H1 (cell line): ENCODE results near the gene OR56A3. TPM values are rescaled to one million over a fixed set of nuclear protein-coding genes. Genes with fewer than 3 reads are reported as not detected.

Source experiments
- CTCF ChIA-PET: fragments of 300-600 bp; sonication (Branson Sonifier 250); formaldehyde crosslinking; loops from one replicate; lab custom pipeline; 2021; ENCODE audit not compliant: partially characterized antibody; lab: Charles Lee
- POLR2A ChIA-PET: fragments of 300-600 bp; sonication (Branson Sonifier 250); formaldehyde crosslinking; loops from one replicate; lab custom pipeline; 2021; ENCODE audit warnings: inconsistent platforms; ENCODE audit not compliant: partially characterized antibody; lab: Charles Lee
- DNase-seq, 2 experiments: peaks; one replicate each; pipeline versions ENCODE4 v3.0.0 to v3.0.0-alpha.2; 2010 to 2022; ENCODE audit warnings: low spot score in 2 of 2, low read depth in 1 of 2, mixed read lengths in 1 of 2
- FAIRE-seq: peaks from 2 replicates; lab custom pipeline; 2011; peaks lifted over from hg19 to GRCh38; lab: Jason Lieb, UNC
- H2AFZ ChIP-seq: 2 replicates; pipeline ENCODE4 v1.8.1; 2012; ENCODE audit warnings: low read length, inconsistent platforms
- H2AK5ac ChIP-seq: 2 replicates; pipeline ENCODE4 v1.6.1; 2013; ENCODE audit warnings: low read depth, low read length
- H2BK120ac ChIP-seq: replicated peaks from 2 replicates; pipeline ENCODE3; 2013; ENCODE audit warnings: low read depth, low read length, inconsistent platforms
- H2BK12ac ChIP-seq: 2 replicates; pipeline ENCODE4 v1.6.1; 2013; ENCODE audit warnings: low read depth, low read length
- H2BK15ac ChIP-seq: 2 replicates; pipeline ENCODE4 v1.6.1; 2013; ENCODE audit warnings: low read length
- H2BK20ac ChIP-seq: 2 replicates; pipeline ENCODE4 v1.6.1; 2013; ENCODE audit warnings: low read length
- H2BK5ac ChIP-seq: 2 replicates; pipeline ENCODE4 v1.6.1; 2013; ENCODE audit warnings: low read depth, low read length
- H3K14ac ChIP-seq: 2 replicates; pipeline ENCODE4 v1.6.1; 2013; ENCODE audit warnings: inconsistent platforms; ENCODE audit not compliant: insufficient read length
- H3K18ac ChIP-seq: 2 replicates; pipeline ENCODE4 v1.6.1; 2013; ENCODE audit warnings: low read length; ENCODE audit errors: extremely low read depth
- H3K23ac ChIP-seq: 2 replicates; pipeline ENCODE4 v1.6.1; 2013; ENCODE audit warnings: inconsistent platforms; ENCODE audit not compliant: insufficient read length
- H3K23me2 ChIP-seq: 2 replicates; pipeline ENCODE4 v1.6.1; 2013; ENCODE audit warnings: low read depth, low read length
- H3K27ac ChIP-seq: 2 replicates; pipeline ENCODE4 v1.6.1; 2011; ENCODE audit warnings: low read depth, low read length, inconsistent platforms
- H3K27me3 ChIP-seq, 4 experiments: replicated peaks in 1 of 4; 1 replicate in 1 of 4; 2 replicates in 3 of 4; pipeline versions ENCODE4 v1.6.1 to v1.8.1; 2011 to 2013; ENCODE audit warnings: low read length in 3 of 4, mild to moderate bottlenecking in 3 of 4, inconsistent platforms in 2 of 4, mixed read lengths in 2 of 4, moderate library complexity in 1 of 4; ENCODE audit not compliant: control insufficient read depth in 3 of 4, insufficient read depth in 3 of 4; ENCODE audit errors: extremely low read depth in 1 of 4
- H3K36me3 ChIP-seq, 4 experiments: 2 replicates each; pipeline versions ENCODE4 v1.6.1 to v1.8.1; 2011 to 2013; ENCODE audit warnings: mild to moderate bottlenecking in 4 of 4, low read length in 3 of 4, moderate library complexity in 2 of 4, control low read depth in 1 of 4, inconsistent platforms in 1 of 4; ENCODE audit not compliant: insufficient read depth in 4 of 4, control insufficient read depth in 2 of 4
- H3K4ac ChIP-seq: replicated peaks from 2 replicates; pipeline ENCODE3; 2013; ENCODE audit warnings: low read length, low read depth, mixed read lengths, inconsistent platforms; ENCODE audit not compliant: insufficient read length
- H3K4me1 ChIP-seq, 4 experiments: replicated peaks in 1 of 4; 1 replicate in 1 of 4; 2 replicates in 3 of 4; pipeline versions ENCODE4 v1.6.1 to v1.8.1; 2011 to 2013; ENCODE audit warnings: low read length in 3 of 4, inconsistent platforms in 2 of 4, mixed read lengths in 1 of 4; ENCODE audit not compliant: insufficient read depth in 4 of 4, control insufficient read depth in 3 of 4
- H3K4me2 ChIP-seq, 2 experiments: 2 replicates each; pipeline versions ENCODE4 v1.6.1 to v1.8.1; 2011 to 2013; ENCODE audit warnings: low read depth in 2 of 2, low read length in 2 of 2, control low read depth in 1 of 2, inconsistent platforms in 1 of 2, mild to moderate bottlenecking in 1 of 2; ENCODE audit not compliant: insufficient read depth in 1 of 2
- H3K4me3 ChIP-seq, 4 experiments: fragments of 200-600, 300-600 bp in 1 of 4; sonication (generic), shearing (Covaris generic), sonication (Bioruptor Twin) in 1 of 4; 2 replicates each; pipeline versions ENCODE4 v1.5.1 to v1.8.1; 2011 to 2016; ENCODE audit warnings: low read length in 4 of 4, low read depth in 3 of 4, control low read depth in 2 of 4, inconsistent platforms in 2 of 4, mild to moderate bottlenecking in 2 of 4, mixed read lengths in 1 of 4, moderate library complexity in 1 of 4; ENCODE audit not compliant: insufficient read depth in 2 of 4; ENCODE audit errors: extremely low read depth in 1 of 4
- H3K56ac ChIP-seq: replicated peaks from 2 replicates; pipeline ENCODE3; 2013; ENCODE audit warnings: low read depth, mild to moderate bottlenecking, mixed read lengths, low read length, inconsistent platforms; ENCODE audit not compliant: insufficient read length
- H3K79me1 ChIP-seq: 2 replicates; pipeline ENCODE4 v1.6.1; 2013; ENCODE audit warnings: low read depth, low read length, control low read depth
- H3K79me2 ChIP-seq, 2 experiments: 2 replicates each; pipeline versions ENCODE4 v1.6.1 to v1.8.1; 2012 to 2013; ENCODE audit warnings: low read length in 2 of 2, mild to moderate bottlenecking in 2 of 2, inconsistent platforms in 1 of 2; ENCODE audit not compliant: insufficient read depth in 2 of 2, control insufficient read depth in 1 of 2
- H3K9ac ChIP-seq, 4 experiments: replicated peaks in 1 of 4; 1 replicate in 1 of 4; 2 replicates in 3 of 4; pipeline versions ENCODE4 v1.6.1 to v1.8.1; 2011 to 2013; ENCODE audit warnings: low read depth in 3 of 4, low read length in 3 of 4, control low read depth in 2 of 4, mild to moderate bottlenecking in 2 of 4, moderate library complexity in 2 of 4, inconsistent platforms in 1 of 4; ENCODE audit errors: extremely low read depth in 1 of 4
- H3K9me3 ChIP-seq, 2 experiments: 2 replicates each; pipeline versions ENCODE4 v1.6.1 to v1.8.1; 2012 to 2013; ENCODE audit warnings: mild to moderate bottlenecking in 2 of 2, moderate library complexity in 2 of 2, control low read depth in 1 of 2, inconsistent platforms in 1 of 2, low read depth in 1 of 2, low read length in 1 of 2, mixed read lengths in 1 of 2; ENCODE audit not compliant: insufficient read depth in 2 of 2
- H4K20me1 ChIP-seq, 2 experiments: replicated peaks in 1 of 2; 2 replicates each; pipeline versions ENCODE3 to v1.8.1; 2011 to 2013; ENCODE audit warnings: inconsistent platforms in 2 of 2, low read length in 2 of 2, mild to moderate bottlenecking in 1 of 2; ENCODE audit not compliant: insufficient read depth in 2 of 2, control insufficient read depth in 1 of 2
- H4K5ac ChIP-seq: 2 replicates; pipeline ENCODE4 v1.6.1; 2013; ENCODE audit warnings: low read length, low read depth, mixed read lengths, inconsistent platforms; ENCODE audit not compliant: insufficient read length
- H4K8ac ChIP-seq: 2 replicates; pipeline ENCODE4 v1.8.0; 2013; ENCODE audit warnings: mild to moderate bottlenecking, moderate library complexity, low read length, inconsistent platforms; ENCODE audit not compliant: insufficient read depth; ENCODE audit errors: extremely low read depth
- H4K91ac ChIP-seq: replicated peaks from 2 replicates; pipeline ENCODE3; 2013; ENCODE audit warnings: low read length, mixed read lengths, inconsistent platforms; ENCODE audit not compliant: insufficient read length
- RAD21 ChIP-seq, 2 experiments: IDR thresholded peaks in 1 of 2; conservative IDR thresholded peaks in 1 of 2; 2 replicates each; pipeline ENCODE4 v1.6.1; 2011; ENCODE audit warnings: low read depth in 2 of 2, low read length in 2 of 2, improper control_type of control experiment in 1 of 2, inconsistent platforms in 1 of 2, mild to moderate bottlenecking in 1 of 2, moderate library complexity in 1 of 2
- WGBS, 2 experiments: shearing (Covaris generic) in 1 of 2; methylation state at CpG; one replicate each; pipeline versions ENCODE4 v1.1.6 to v1.1.7; 2013 to 2015; ENCODE audit warnings: low lambda C conversion rate in 2 of 2, mixed read lengths in 2 of 2, inconsistent platforms in 1 of 2, low coverage in 1 of 2, missing lambda C conversion rate in 1 of 2; ENCODE audit not compliant: insufficient replicate concordance in 2 of 2, insufficient coverage in 1 of 2, insufficient read length in 1 of 2; ENCODE audit errors: extremely low coverage in 1 of 2, missing lambda C conversion rate in 1 of 2; 5-methylcytosine and 5-hydroxymethylcytosine counted together
- polyA plus RNA-seq, 7 experiments: library from polyadenylated mRNA; depleted of rRNA in 3 of 7; stranded (reverse) in 5 of 7; unstranded in 2 of 7; fragments of >200 nt in 5 of 7; fragments of 200-250 nt in 2 of 7; gene quantifications; 1 replicate in 5 of 7; 2 replicates in 1 of 7; 4 replicates in 1 of 7; pipeline versions ENCODE4 v1.2.1 to v1.2.3, GENCODE V29; 2011 to 2013; ENCODE audit warnings: missing spikeins in 2 of 7, mixed read lengths in 2 of 7
- total RNA-seq: library from RNA; stranded (reverse); fragmentation: NEBNext Ultra II Directional; extraction: Animal tissue kit (Norgen Biotek cat#: 25700); gene quantifications from 2 replicates; pipeline ENCODE4 v1.2.1, GENCODE V29; 2021

OR56A3 gene
- total and polyA plus RNA-seq, 2 of the 8 experiments (the other 6 are each of a cell fraction or from before 2014, with no cell fraction given) = not detected

GRCh38 chr11:5992604-5993251 is 50.7 kb downstream of the OR56A3 start:
- DNase-seq (no peak), FAIRE-seq (peak; percentile 65)
- no peak overlapping the region; the same call in 1 of the 2 replicates for H2AFZ ChIP-seq
- no peak overlapping the region for H3K4ac ChIP-seq
- CTCF ChIA-PET = interaction anchor here (0.6 to 3.0 kb wide), 33 partner anchors 9 to 825 kb away, joined by 3 to 21 read pairs (median 3); partner anchors contain the start of genes FHIP1B and OR56A1
- no peak overlapping the region for H2BK120ac ChIP-seq
- H3K9me3 ChIP-seq = no peaks in the 10 kb centered on the region; a peak in 1 of 4 replicates
- no peak overlapping the region for H3K18ac ChIP-seq
- H4K20me1 ChIP-seq = no peaks in the 10 kb centered on the region
- H2BK12ac ChIP-seq = no peak overlapping the region
- H2BK20ac ChIP-seq = no peak overlapping the region
- no peak overlapping the region for H2BK15ac ChIP-seq
- no peaks in the 10 kb centered on the region for H3K23me2 ChIP-seq
- POLR2A ChIA-PET = no interaction called here
- no peak overlapping the region for H2BK5ac ChIP-seq
- H3K14ac ChIP-seq = no peak overlapping the region
- no peaks in the 10 kb centered on the region for H3K27me3 ChIP-seq
- H3K9ac ChIP-seq = no peak overlapping the region
- no peak overlapping the region for H3K4me2 ChIP-seq
- H2AK5ac ChIP-seq = no peak overlapping the region
- H3K27ac ChIP-seq = no peak overlapping the region
- no peak overlapping the region for H3K23ac ChIP-seq
- no peak overlapping the region for H3K56ac ChIP-seq
- no peaks in the 10 kb centered on the region for H3K36me3 ChIP-seq
- no peak overlapping the region for H3K4me3 ChIP-seq
- no peak overlapping the region for H4K5ac ChIP-seq
- H3K79me1 ChIP-seq = no peaks in the 10 kb centered on the region
- H4K8ac ChIP-seq = no peak overlapping the region
- H4K91ac ChIP-seq = no peak overlapping the region
- 60% methylated on average over 3 of the region's 3 CpGs; no CpG with 5 or more reads in 1 of the 2 experiments for WGBS, 2 experiments
- H3K4me1 ChIP-seq = no peaks in the 10 kb centered on the region
- H3K79me2 ChIP-seq = no peaks in the 10 kb centered on the region
- peak; percentile 55 to 63 for TF ChIP-seq RAD21 (IDR thresholded peaks at IDR 0.05 in 1 of 2, conservative IDR thresholded peaks at IDR 0.05 in 1 of 2; ENCODE audit: low read depth in 2 of 2, low read length in 2 of 2)
